ENCODE measurements around the gene UBE3C. TPM values are rescaled to one million over a fixed set of nuclear protein-coding genes. Genes with fewer than 3 reads are reported as not detected.
A peak's percentile ranks its signal among the peaks of the same experiment; 100 is the strongest.

The UBE3C gene
- total and polyA plus RNA-seq, 9 of the 15 experiments (the other 6 are each of a cell fraction or from before 2014, with no cell fraction given): 9.6 to 91.7 (median 75.4) TPM

GRCh38 chr7:157306846-157307838 is 168.4 kb downstream of the UBE3C start (continued):
- no peak for TF ChIP-seq ZNF740 (CRISPR knock-in tag; IDR thresholded peaks at IDR 0.05)
- TF ChIP-seq ZNF740 (tag; IDR thresholded peaks at IDR 0.05): no peak
- peak; percentile 14; the same call in 1 of the 2 replicates for TF ChIP-seq NKRF (IDR thresholded peaks at IDR 0.05; ENCODE audit: borderline replicate concordance)
- TF ChIP-seq ZNF407 (IDR thresholded peaks at IDR 0.05; ENCODE audit: low read depth): peak; percentile 56; the same call in 1 of the 2 replicates
- TF ChIP-seq FOXK1 (CRISPR knock-in tag; IDR thresholded peaks at IDR 0.05; ENCODE audit: borderline replicate concordance): no peak
- no peak for TF ChIP-seq BACH1 (tag; IDR thresholded peaks at IDR 0.05)
- TF ChIP-seq TEAD1 (CRISPR knock-in tag; IDR thresholded peaks at IDR 0.05): peak in 1 of 2 experiments; percentile 34; a peak in 1 of 4 replicates
- no peak for TF ChIP-seq SNRNP70 (optimal IDR thresholded peaks at IDR 0.05; ENCODE audit: low read depth, low read length)
- TF ChIP-seq PREB (CRISPR knock-in tag; IDR thresholded peaks at IDR 0.05): 0 out of 2 replicates have a peak, but pooled peaks have one; percentile 26
- TF ChIP-seq YY1 (IDR thresholded peaks at IDR 0.05; ENCODE audit: borderline replicate concordance in 1 of 3, control insufficient read depth in 1 of 3, extremely low read depth in 1 of 3, insufficient read depth in 3 of 3, insufficient read length in 1 of 3, insufficient replicate concordance in 2 of 3, low read depth in 1 of 3, low read length in 2 of 3): no peak
- TF ChIP-seq FIP1L1 (IDR thresholded peaks at IDR 0.05; ENCODE audit: low read depth, low read length, poor library complexity, severe bottlenecking): no peak
- TF ChIP-seq POLR2AphosphoS2 (IDR thresholded peaks at IDR 0.05; ENCODE audit: low read length): no peak

Measured in K562 (cell line).